Gastrocnemius medialis (tissue), 4 donors: ENCODE results near the gene POLR3E. TPM values are rescaled to one million over a fixed set of nuclear protein-coding genes. Genes with fewer than 3 reads are reported as not detected.

ENCODE experiments used
- ATAC-seq, 2 donors: fragments of 150-250 bp; one replicate each; pipeline ENCODE4 v1.9.1; 2016
- DNase-seq, 2 donors: peaks; one replicate each; pipeline ENCODE4 v3.0.0-alpha.2; 2019
- H3K27ac ChIP-seq, 4 donors: fragments of 200-600 bp; sonication (generic); 1 replicate in 1 of 4; 2 replicates in 3 of 4; pipeline ENCODE4 v1.5.1; 2016 to 2018; ENCODE audit warnings: mild to moderate bottlenecking in 2 of 4, moderate library complexity in 1 of 4
- H3K27me3 ChIP-seq, 3 donors: fragments of 200-600 bp; sonication (generic) in 2 of 3; 1 replicate in 1 of 3; 2 replicates in 2 of 3; pipeline versions ENCODE4 v1.5.1 to v1.6.0; 2016 to 2019; ENCODE audit warnings: mild to moderate bottlenecking in 1 of 3, moderate library complexity in 1 of 3
- H3K36me3 ChIP-seq, 2 donors: fragments of 200-600 bp; sonication (generic) in 1 of 2; one replicate each; pipeline ENCODE4 v1.5.1; 2017 to 2018
- H3K4me1 ChIP-seq, 2 donors: fragments of 200-600 bp; sonication (generic) in 1 of 2; one replicate each; pipeline ENCODE4 v1.5.1; 2016 to 2017; ENCODE audit warnings: mild to moderate bottlenecking in 2 of 2
- H3K4me3 ChIP-seq, 4 donors: fragments of 200-600 bp; sonication (generic) in 3 of 4; 1 replicate in 1 of 4; 2 replicates in 3 of 4; pipeline ENCODE4 v1.5.1; 2016 to 2019; ENCODE audit warnings: mild to moderate bottlenecking in 2 of 4
- H3K9me3 ChIP-seq, 3 donors: fragments of 200-600 bp; sonication (generic) in 2 of 3; 1 replicate in 1 of 3; 2 replicates in 2 of 3; pipeline ENCODE4 v1.5.1; 2016 to 2019
- POLR2A ChIP-seq, 2 donors: fragments of 450-650 bp; IDR thresholded peaks; one replicate each; pipeline ENCODE4 v1.6.1; 2017; ENCODE audit warnings: antibody characterized with exemption in 2 of 2, mild to moderate bottlenecking in 2 of 2, moderate library complexity in 2 of 2
- in situ Hi-C, 4 donors: fragments of 200-750 bp; cut with MboI; loops; one replicate each; pipeline versions ENCODE4 v1.15.0 to v1.8.0; 2017; ENCODE audit warnings: low sequenced_read_pairs in 4 of 4
- intact Hi-C: fragments of 100-400 bp; cut with DNase I; formaldehyde crosslinking; loops from one replicate; pipeline ENCODE4 v1.15.1; 2023; ENCODE audit warnings: low total_unique reads
- total RNA-seq, 4 donors: library from RNA; depleted of rRNA; stranded (reverse); fragments of >200 nt; gene quantifications; one replicate each; pipeline versions ENCODE4 v1.1.0 to v1.2.3, GENCODE V29; 2016
- TF ChIP-seq, protein P1 (sequence below), 5 experiments: fragments of 450-650 bp in 3 of 5; fragments of 200-600 bp in 2 of 5; sonication (generic) in 2 of 5; IDR thresholded peaks in 4 of 5; conservative IDR thresholded peaks in 1 of 5; 1 replicate in 4 of 5; 2 replicates in 1 of 5; pipeline ENCODE4 v1.5.1; 2016 to 2019; ENCODE audit warnings: antibody characterized with exemption in 5 of 5, mild to moderate bottlenecking in 3 of 5, moderate library complexity in 3 of 5

Gene POLR3E
- total RNA-seq, 4 donors from 2014 or later = 105 to 182 (median 116) TPM

DNA sequence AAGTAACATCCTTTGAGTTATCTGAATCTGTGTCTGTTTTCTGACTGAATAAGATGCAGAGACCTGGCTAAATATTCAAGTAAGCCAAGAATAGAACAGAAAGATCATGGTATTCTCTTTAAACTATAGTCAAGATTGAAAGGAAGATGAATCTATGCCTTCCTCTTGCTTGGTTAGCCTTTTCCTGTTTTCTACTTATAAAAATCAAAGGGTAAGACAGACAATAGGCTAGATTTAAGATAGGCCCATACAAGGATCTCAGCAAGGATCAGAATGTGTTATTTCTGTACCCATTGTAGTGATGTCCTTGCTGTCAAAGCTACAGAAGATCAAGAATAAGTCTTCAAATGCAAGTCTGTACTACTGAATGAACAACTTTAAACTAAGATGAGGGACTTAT lies 84.2 kb downstream of the POLR3E start:
- intact Hi-C loops = no loop called here
- Histone ChIP-seq H3K27ac (no peak overlapping the region), H3K4me3 (no peak overlapping the region), H3K9me3 (no peaks in the 10 kb centered on the region), H3K36me3 (no peaks in the 10 kb centered on the region), H3K27me3 (no peaks in the 10 kb centered on the region), H3K4me1 (no peaks in the 10 kb centered on the region)
- in situ Hi-C loops = no loop called here
- TF ChIP-seq, protein P1, sequence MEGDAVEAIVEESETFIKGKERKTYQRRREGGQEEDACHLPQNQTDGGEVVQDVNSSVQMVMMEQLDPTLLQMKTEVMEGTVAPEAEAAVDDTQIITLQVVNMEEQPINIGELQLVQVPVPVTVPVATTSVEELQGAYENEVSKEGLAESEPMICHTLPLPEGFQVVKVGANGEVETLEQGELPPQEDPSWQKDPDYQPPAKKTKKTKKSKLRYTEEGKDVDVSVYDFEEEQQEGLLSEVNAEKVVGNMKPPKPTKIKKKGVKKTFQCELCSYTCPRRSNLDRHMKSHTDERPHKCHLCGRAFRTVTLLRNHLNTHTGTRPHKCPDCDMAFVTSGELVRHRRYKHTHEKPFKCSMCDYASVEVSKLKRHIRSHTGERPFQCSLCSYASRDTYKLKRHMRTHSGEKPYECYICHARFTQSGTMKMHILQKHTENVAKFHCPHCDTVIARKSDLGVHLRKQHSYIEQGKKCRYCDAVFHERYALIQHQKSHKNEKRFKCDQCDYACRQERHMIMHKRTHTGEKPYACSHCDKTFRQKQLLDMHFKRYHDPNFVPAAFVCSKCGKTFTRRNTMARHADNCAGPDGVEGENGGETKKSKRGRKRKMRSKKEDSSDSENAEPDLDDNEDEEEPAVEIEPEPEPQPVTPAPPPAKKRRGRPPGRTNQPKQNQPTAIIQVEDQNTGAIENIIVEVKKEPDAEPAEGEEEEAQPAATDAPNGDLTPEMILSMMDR (IDR thresholded peaks at IDR 0.05 in 4 of 5, conservative IDR thresholded peaks at IDR 0.05 in 1 of 5) = no peak
- TF ChIP-seq POLR2A (IDR thresholded peaks at IDR 0.05) = no peak
- DNase-seq = no peak
- ATAC-seq = no peak

DNA sequence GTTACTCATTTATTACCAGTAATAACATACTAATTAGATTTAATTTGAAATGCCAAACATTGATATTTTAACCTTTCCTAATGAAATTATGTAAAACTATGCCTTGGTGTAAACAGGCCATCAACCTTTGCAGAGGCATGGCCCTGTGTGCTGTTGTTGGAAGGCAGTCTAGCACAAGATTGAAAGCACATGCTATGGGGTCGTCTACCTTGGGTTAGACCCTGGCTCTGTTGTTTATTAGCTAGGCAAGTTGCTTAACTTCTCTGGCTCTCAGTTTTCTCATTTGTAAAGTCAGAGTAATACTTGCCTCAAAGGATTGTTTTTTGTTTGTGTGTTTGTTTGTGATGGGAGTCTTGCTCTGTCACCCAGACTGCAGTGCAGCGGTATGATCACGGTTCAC lies 86.6 kb downstream of the POLR3E start:
- TF ChIP-seq, protein P1 (IDR thresholded peaks at IDR 0.05 in 4 of 5, conservative IDR thresholded peaks at IDR 0.05 in 1 of 5) = no peak
- no peak for TF ChIP-seq POLR2A (IDR thresholded peaks at IDR 0.05)
- ATAC-seq (no peak), DNase-seq (no peak)
- Histone ChIP-seq H3K36me3 (no peaks in the 10 kb centered on the region), H3K9me3 (no peaks in the 10 kb centered on the region), H3K4me3 (no peak overlapping the region), H3K27me3 (no peaks in the 10 kb centered on the region), H3K4me1 (peaks cover 0 to 8% of the 10 kb centered on the region in 2 donors), H3K27ac (no peak overlapping the region)
- intact Hi-C loops (no loop called here), in situ Hi-C loops (no loop called here)

Other genes with a start within 250 kb of the POLR3E start
- gene VWA3A, start 204.9 kb upstream of the POLR3E start, total RNA-seq = not detected
- gene SDR42E2, start 134.9 kb upstream of the POLR3E start, total RNA-seq = not detected
- 10 to 100 TPM; 18.7 to 39.9 (median 21.2) TPM for gene EEF2K, start 91.1 kb upstream of the POLR3E start, total RNA-seq
- gene CDR2, start 77.2 kb downstream of the POLR3E start, total RNA-seq = 1 to 10 TPM; 4.1 to 7.6 (median 7.3) TPM
- 100 to 1,000 TPM in 1 of 4 donors, 10 to 100 TPM in 3; 10.4 to 194 (median 30.7) TPM for gene NPIPB5, start 213.5 kb downstream of the POLR3E start, total RNA-seq